Subcutaneous preadipocyte (primary cell): ENCODE results near the gene SCAF8. TPM values are rescaled to one million over a fixed set of nuclear protein-coding genes. Genes with fewer than 3 reads are reported as not detected.

Experiments
- small RNA-seq: library from RNA; depleted of rRNA; stranded (forward); fragments of <200 nt; gene quantifications from one replicate; pipeline ENCODE3, GENCODE V24; 2012
- total RNA-seq: library from RNA; depleted of rRNA; stranded (reverse); fragments of >200 nt; gene quantifications from 2 replicates; pipeline ENCODE4 v1.2.3, GENCODE V29; 2012

SCAF8 gene, protein sequence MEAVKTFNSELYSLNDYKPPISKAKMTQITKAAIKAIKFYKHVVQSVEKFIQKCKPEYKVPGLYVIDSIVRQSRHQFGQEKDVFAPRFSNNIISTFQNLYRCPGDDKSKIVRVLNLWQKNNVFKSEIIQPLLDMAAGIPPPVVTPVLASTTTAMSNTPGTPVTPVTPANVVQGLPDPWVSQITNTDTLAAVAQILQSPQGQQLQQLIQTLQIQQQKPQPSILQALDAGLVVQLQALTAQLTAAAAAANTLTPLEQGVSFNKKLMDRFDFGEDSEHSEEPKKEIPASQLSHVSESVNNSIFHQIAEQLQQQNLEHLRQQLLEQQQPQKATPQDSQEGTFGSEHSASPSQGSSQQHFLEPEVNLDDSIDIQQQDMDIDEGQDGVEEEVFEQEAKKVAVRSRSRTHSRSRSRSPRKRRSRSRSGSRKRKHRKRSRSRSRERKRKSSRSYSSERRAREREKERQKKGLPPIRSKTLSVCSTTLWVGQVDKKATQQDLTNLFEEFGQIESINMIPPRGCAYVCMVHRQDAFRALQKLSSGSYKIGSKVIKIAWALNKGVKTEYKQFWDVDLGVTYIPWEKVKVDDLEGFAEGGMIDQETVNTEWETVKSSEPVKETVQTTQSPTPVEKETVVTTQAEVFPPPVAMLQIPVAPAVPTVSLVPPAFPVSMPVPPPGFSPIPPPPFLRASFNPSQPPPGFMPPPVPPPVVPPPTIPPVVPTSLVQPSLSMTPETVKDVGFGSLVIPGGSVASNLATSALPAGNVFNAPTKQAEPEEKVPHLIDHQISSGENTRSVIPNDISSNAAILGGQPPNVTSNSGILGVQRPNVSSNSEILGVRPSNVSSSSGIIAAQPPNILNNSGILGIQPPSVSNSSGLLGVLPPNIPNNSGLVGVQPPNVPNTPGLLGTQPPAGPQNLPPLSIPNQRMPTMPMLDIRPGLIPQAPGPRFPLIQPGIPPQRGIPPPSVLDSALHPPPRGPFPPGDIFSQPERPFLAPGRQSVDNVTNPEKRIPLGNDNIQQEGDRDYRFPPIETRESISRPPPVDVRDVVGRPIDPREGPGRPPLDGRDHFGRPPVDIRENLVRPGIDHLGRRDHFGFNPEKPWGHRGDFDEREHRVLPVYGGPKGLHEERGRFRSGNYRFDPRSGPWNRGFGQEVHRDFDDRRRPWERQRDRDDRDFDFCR (N-terminal part only)
- total RNA-seq = 23.5 and 39.1 TPM in 2 replicates

DNA sequence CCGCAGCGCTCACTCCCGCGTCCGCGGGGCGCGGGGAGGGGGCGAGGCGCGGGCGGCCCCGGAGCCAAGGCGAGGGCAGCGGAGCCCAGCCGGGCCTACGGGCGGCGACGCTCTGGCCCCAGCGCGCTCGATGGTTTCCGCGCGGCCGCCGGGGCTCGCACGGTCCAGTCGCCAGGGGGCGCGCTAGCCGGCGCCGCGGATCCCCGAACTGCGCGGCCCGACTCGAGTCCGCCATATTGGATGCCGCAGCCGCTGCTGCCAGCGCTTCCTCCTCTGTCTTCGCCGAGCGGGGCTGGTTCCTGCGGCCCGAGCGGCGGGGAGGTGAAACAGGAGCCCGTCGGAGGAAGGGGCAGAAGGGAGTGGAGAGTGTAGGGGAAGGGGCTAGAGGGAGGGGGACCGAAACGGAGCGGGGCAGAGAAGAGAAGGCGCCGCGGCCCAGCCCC is at the start of gene SCAF8:
SCAF8 (plus strand) TSS at position 234 of the 443 bp plus-strand sequence. CDS start 485 bp downstream, outside the sequence.

Small RNAs within 50 kb of the gene (small RNA-seq; reads per million reads assigned to genes)
- gene MIR1273C (not detected), gene RNU6-824P (not detected)

Other genes starting within 250 kb of the SCAF8 start
- 2.9 and 4.9 TPM in 2 replicates for gene CNKSR3, start 222.7 kb upstream of the SCAF8 start, total RNA-seq